Suprapubic skin (tissue), 3 donors: ENCODE results near the gene C10orf105.

ENCODE experiments used
- EP300 ChIP-seq: sonication (generic); formaldehyde crosslinking; IDR thresholded peaks from one replicate; pipeline ENCODE4 v1.6.1; 2017; ENCODE audit warnings: antibody characterized with exemption
- POLR2A ChIP-seq, 2 donors: fragments of 450-650 bp; IDR thresholded peaks; one replicate each; pipeline ENCODE4 v1.6.1; 2017; ENCODE audit warnings: antibody characterized with exemption in 2 of 2, mild to moderate bottlenecking in 2 of 2, moderate library complexity in 2 of 2
- TF ChIP-seq, protein P1 (sequence below), 2 donors: fragments of 200-600 bp in 1 of 2; fragments of 450-650 bp in 1 of 2; sonication (generic) in 1 of 2; IDR thresholded peaks; one replicate each; pipeline ENCODE4 v1.5.1; 2016 to 2019; ENCODE audit warnings: antibody characterized with exemption in 2 of 2, mild to moderate bottlenecking in 1 of 2, moderate library complexity in 1 of 2

DNA sequence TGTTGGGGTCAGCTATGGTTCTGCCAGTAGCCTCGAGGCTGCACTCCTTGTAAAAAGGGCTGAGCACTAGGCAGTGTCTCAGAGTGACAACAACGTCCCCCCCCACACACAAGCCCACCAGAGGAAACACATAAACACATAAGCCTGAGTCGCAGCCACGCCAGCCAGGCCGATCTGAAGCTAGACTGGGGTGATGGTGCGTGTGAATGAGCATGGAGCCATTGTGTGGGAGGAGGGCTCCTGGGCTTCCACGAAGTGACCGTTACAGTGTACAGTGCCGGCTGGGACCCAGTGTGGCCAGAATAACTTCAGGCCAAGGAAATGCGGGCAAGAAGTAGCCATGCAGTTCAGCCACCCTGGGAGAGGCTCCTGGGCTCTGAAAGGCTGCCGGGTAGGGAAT, 3.7 kb upstream of the C10orf105 start:
- TF ChIP-seq, protein P1, sequence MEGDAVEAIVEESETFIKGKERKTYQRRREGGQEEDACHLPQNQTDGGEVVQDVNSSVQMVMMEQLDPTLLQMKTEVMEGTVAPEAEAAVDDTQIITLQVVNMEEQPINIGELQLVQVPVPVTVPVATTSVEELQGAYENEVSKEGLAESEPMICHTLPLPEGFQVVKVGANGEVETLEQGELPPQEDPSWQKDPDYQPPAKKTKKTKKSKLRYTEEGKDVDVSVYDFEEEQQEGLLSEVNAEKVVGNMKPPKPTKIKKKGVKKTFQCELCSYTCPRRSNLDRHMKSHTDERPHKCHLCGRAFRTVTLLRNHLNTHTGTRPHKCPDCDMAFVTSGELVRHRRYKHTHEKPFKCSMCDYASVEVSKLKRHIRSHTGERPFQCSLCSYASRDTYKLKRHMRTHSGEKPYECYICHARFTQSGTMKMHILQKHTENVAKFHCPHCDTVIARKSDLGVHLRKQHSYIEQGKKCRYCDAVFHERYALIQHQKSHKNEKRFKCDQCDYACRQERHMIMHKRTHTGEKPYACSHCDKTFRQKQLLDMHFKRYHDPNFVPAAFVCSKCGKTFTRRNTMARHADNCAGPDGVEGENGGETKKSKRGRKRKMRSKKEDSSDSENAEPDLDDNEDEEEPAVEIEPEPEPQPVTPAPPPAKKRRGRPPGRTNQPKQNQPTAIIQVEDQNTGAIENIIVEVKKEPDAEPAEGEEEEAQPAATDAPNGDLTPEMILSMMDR (IDR thresholded peaks at IDR 0.05): no peak
- no peak for TF ChIP-seq POLR2A (IDR thresholded peaks at IDR 0.05)
- no peak for TF ChIP-seq EP300
